Neural cell (in vitro differentiated cells): ENCODE data around the gene SLC35B4. TPM values are rescaled to one million over a fixed set of nuclear protein-coding genes. Genes with fewer than 3 reads are reported as not detected.

ENCODE experiments used
- H2AFZ ChIP-seq: fragments of 200-600, 300-800 bp; sonication (generic), shearing (Covaris generic); 2 replicates; pipeline ENCODE4 v1.6.0; 2014; ENCODE audit warnings: low read depth, mild to moderate bottlenecking, antibody characterized with exemption, low read length, moderate library complexity
- H3F3A ChIP-seq: fragments of 200-600 bp; shearing (Covaris generic); 2 replicates; pipeline ENCODE4 v1.6.1; 2016; ENCODE audit warnings: mild to moderate bottlenecking, moderate library complexity, mixed read lengths, antibody characterized with exemption, low read length; ENCODE audit not compliant: insufficient read depth, poor library complexity, severe bottlenecking
- H3K27ac ChIP-seq: fragments of 200-600, 300-800 bp; sonication (generic), shearing (Covaris generic); 2 replicates; pipeline ENCODE4 v1.5.1; 2014; ENCODE audit warnings: mild to moderate bottlenecking, low read length, moderate library complexity
- H3K27me3 ChIP-seq: fragments of 300-800, 200-600 bp; sonication (generic), shearing (Covaris generic); 2 replicates; pipeline ENCODE4 v1.6.0; 2014; ENCODE audit warnings: mild to moderate bottlenecking, low read depth, low read length, moderate library complexity; ENCODE audit not compliant: insufficient read depth
- H3K36me3 ChIP-seq: fragments of 300-800, 200-600 bp; sonication (generic), shearing (Covaris generic); 2 replicates; pipeline ENCODE4 v1.5.1; 2014; ENCODE audit warnings: mild to moderate bottlenecking, antibody characterized with exemption, low read length, moderate library complexity; ENCODE audit not compliant: insufficient read depth
- H3K4me2 ChIP-seq: fragments of 300-800, 200-600 bp; sonication (generic), shearing (Covaris generic); 2 replicates; pipeline ENCODE4 v1.6.0; 2014; ENCODE audit warnings: mild to moderate bottlenecking, low read length
- H3K4me3 ChIP-seq: fragments of 300-800, 200-600 bp; sonication (generic), shearing (Covaris generic); 2 replicates; pipeline ENCODE4 v1.5.1; 2014; ENCODE audit warnings: mild to moderate bottlenecking, low read length, moderate library complexity
- H3K79me2 ChIP-seq: fragments of 200-600 bp; shearing (Covaris generic); replicated peaks from 2 replicates; pipeline ENCODE4 v1.6.0; 2014; ENCODE audit warnings: mild to moderate bottlenecking, low read length, moderate library complexity; ENCODE audit not compliant: insufficient read depth
- H3K9ac ChIP-seq: fragments of 300-800, 200-600 bp; sonication (generic), shearing (Covaris generic); 2 replicates; pipeline ENCODE4 v1.6.1; 2016; ENCODE audit warnings: mild to moderate bottlenecking, low read length, mixed read lengths
- H3K9me2 ChIP-seq: fragments of 200-600 bp; shearing (Covaris generic); 2 replicates; pipeline ENCODE4 v1.6.1; 2016; ENCODE audit warnings: mild to moderate bottlenecking, low read length, mixed read lengths; ENCODE audit not compliant: insufficient read depth
- H3K9me3 ChIP-seq: fragments of 200-600, 300-800 bp; sonication (generic), shearing (Covaris generic); 2 replicates; pipeline ENCODE4 v1.6.1; 2016; ENCODE audit warnings: mild to moderate bottlenecking, mixed run types, low read length, moderate library complexity, mixed read lengths
- H4K20me1 ChIP-seq: fragments of 200-600 bp; shearing (Covaris generic); 2 replicates; pipeline ENCODE4 v1.6.1; 2016; ENCODE audit warnings: mild to moderate bottlenecking, mixed run types; ENCODE audit not compliant: insufficient read depth
- EP300 ChIP-seq: fragments of 450-650 bp; conservative IDR thresholded peaks from 2 replicates; pipeline ENCODE4 v1.6.1; 2014; ENCODE audit warnings: antibody characterized with exemption, mild to moderate bottlenecking, moderate library complexity; ENCODE audit not compliant: poor library complexity, severe bottlenecking
- EZH2 ChIP-seq: fragments of 200-600, 300-800 bp; shearing (Covaris generic), sonication (generic); IDR thresholded peaks from 2 replicates; pipeline ENCODE4 v1.6.1; 2014; ENCODE audit warnings: antibody characterized with exemption, low read length, borderline replicate concordance, mild to moderate bottlenecking; ENCODE audit not compliant: insufficient read depth, poor library complexity, severe bottlenecking
- MXI1 ChIP-seq: fragments of 450-650 bp; conservative IDR thresholded peaks from 2 replicates; pipeline ENCODE4 v1.6.1; 2014; ENCODE audit warnings: antibody characterized with exemption, mild to moderate bottlenecking; ENCODE audit not compliant: poor library complexity, severe bottlenecking
- POLR2AphosphoS5 ChIP-seq: IDR thresholded peaks from 2 replicates; pipeline ENCODE4 v1.6.1; 2012
- RAD21 ChIP-seq: fragments of 450-650 bp; conservative IDR thresholded peaks from 2 replicates; pipeline ENCODE4 v1.6.1; 2014; ENCODE audit warnings: antibody characterized with exemption, mild to moderate bottlenecking, moderate library complexity
- SMC3 ChIP-seq: fragments of 450-650 bp; conservative IDR thresholded peaks from 2 replicates; pipeline ENCODE4 v1.6.1; 2014; ENCODE audit warnings: antibody characterized with exemption, mild to moderate bottlenecking, moderate library complexity; ENCODE audit not compliant: poor library complexity
- TAF1 ChIP-seq: IDR thresholded peaks from 2 replicates; pipeline ENCODE4 v1.6.1; 2012; ENCODE audit warnings: low read depth
- polyA plus RNA-seq: library from polyadenylated mRNA; depleted of rRNA; stranded (reverse); fragments of >200 nt; gene quantifications from 2 replicates; pipeline ENCODE4 v1.2.3, GENCODE V29; 2014
- TF ChIP-seq, protein P1 (sequence below): IDR thresholded peaks from 2 replicates; pipeline ENCODE4 v1.6.1; 2012; ENCODE audit warnings: borderline replicate concordance
- TF ChIP-seq, protein P2 (sequence below): fragments of 450-650 bp; IDR thresholded peaks from 2 replicates; pipeline ENCODE4 v1.5.1; 2014; ENCODE audit warnings: antibody characterized with exemption, mild to moderate bottlenecking, moderate library complexity; ENCODE audit not compliant: poor library complexity, severe bottlenecking

The SLC35B4 gene
- polyA plus RNA-seq, 1 donor from 2014 or later = 30.1 TPM

GRCh38 chr7:134278502-134279153 is 38.1 kb downstream of the SLC35B4 start:
- Histone ChIP-seq H4K20me1 (no peaks in the 10 kb centered on the region), H3K4me3 (no peak overlapping the region), H3K9me2 (no peaks in the 10 kb centered on the region), H2AFZ (no peak overlapping the region), H3F3A (no peaks in the 10 kb centered on the region), H3K27ac (no peak overlapping the region), H3K9ac (no peak overlapping the region), H3K79me2 (no peaks in the 10 kb centered on the region), H3K27me3 (no peaks in the 10 kb centered on the region), H3K4me2 (no peak overlapping the region), H3K9me3 (no peaks in the 10 kb centered on the region), H3K36me3 (no peaks in the 10 kb centered on the region)
- TF ChIP-seq RAD21 (no peak), SMC3 (no peak), MXI1 (no peak), TAF1 (no peak), POLR2AphosphoS5 (no peak), EP300 (no peak), EZH2 (no peak)
- TF ChIP-seq, protein P1, sequence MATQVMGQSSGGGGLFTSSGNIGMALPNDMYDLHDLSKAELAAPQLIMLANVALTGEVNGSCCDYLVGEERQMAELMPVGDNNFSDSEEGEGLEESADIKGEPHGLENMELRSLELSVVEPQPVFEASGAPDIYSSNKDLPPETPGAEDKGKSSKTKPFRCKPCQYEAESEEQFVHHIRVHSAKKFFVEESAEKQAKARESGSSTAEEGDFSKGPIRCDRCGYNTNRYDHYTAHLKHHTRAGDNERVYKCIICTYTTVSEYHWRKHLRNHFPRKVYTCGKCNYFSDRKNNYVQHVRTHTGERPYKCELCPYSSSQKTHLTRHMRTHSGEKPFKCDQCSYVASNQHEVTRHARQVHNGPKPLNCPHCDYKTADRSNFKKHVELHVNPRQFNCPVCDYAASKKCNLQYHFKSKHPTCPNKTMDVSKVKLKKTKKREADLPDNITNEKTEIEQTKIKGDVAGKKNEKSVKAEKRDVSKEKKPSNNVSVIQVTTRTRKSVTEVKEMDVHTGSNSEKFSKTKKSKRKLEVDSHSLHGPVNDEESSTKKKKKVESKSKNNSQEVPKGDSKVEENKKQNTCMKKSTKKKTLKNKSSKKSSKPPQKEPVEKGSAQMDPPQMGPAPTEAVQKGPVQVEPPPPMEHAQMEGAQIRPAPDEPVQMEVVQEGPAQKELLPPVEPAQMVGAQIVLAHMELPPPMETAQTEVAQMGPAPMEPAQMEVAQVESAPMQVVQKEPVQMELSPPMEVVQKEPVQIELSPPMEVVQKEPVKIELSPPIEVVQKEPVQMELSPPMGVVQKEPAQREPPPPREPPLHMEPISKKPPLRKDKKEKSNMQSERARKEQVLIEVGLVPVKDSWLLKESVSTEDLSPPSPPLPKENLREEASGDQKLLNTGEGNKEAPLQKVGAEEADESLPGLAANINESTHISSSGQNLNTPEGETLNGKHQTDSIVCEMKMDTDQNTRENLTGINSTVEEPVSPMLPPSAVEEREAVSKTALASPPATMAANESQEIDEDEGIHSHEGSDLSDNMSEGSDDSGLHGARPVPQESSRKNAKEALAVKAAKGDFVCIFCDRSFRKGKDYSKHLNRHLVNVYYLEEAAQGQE = no peak
- TF ChIP-seq, protein P2, sequence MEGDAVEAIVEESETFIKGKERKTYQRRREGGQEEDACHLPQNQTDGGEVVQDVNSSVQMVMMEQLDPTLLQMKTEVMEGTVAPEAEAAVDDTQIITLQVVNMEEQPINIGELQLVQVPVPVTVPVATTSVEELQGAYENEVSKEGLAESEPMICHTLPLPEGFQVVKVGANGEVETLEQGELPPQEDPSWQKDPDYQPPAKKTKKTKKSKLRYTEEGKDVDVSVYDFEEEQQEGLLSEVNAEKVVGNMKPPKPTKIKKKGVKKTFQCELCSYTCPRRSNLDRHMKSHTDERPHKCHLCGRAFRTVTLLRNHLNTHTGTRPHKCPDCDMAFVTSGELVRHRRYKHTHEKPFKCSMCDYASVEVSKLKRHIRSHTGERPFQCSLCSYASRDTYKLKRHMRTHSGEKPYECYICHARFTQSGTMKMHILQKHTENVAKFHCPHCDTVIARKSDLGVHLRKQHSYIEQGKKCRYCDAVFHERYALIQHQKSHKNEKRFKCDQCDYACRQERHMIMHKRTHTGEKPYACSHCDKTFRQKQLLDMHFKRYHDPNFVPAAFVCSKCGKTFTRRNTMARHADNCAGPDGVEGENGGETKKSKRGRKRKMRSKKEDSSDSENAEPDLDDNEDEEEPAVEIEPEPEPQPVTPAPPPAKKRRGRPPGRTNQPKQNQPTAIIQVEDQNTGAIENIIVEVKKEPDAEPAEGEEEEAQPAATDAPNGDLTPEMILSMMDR = no peak

DNA sequence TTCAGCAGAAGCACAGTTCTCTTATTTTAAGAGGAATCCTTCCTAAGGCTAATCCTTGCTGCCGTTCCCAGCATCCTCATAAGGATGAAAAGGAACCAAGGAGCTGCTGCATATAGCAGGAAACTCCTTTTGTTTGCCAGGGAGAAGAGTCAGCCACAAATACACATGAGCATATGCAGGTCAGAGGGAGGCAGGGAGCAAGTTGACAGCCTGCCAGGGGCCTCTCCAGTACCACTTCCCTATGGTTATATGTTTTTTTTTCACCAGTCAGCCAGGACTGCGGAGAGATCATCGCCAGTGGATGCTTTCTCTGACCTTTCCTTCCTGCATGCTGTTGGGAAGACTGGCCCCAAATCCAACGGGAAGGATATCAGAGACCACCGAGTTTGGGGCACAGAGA is 39.8 kb downstream of the SLC35B4 start:
- H3K9me3 ChIP-seq = no peaks in the 10 kb centered on the region
- no peak overlapping the region for H3K27ac ChIP-seq
- no peak overlapping the region for H3K4me2 ChIP-seq
- no peaks in the 10 kb centered on the region for H3K79me2 ChIP-seq
- no peaks in the 10 kb centered on the region for H3K36me3 ChIP-seq
- H3F3A ChIP-seq = no peaks in the 10 kb centered on the region
- H3K27me3 ChIP-seq = no peaks in the 10 kb centered on the region
- no peak for TF ChIP-seq TAF1
- no peak for TF ChIP-seq EP300
- TF ChIP-seq, protein P1 = no peak
- TF ChIP-seq, protein P2 = no peak
- TF ChIP-seq EZH2 = no peak
- no peak for TF ChIP-seq POLR2AphosphoS5
- TF ChIP-seq SMC3 = no peak
- TF ChIP-seq RAD21 = no peak
- no peak for TF ChIP-seq MXI1
- no peak overlapping the region for H3K9ac ChIP-seq
- H3K9me2 ChIP-seq = no peaks in the 10 kb centered on the region
- no peaks in the 10 kb centered on the region for H4K20me1 ChIP-seq
- H3K4me3 ChIP-seq = no peak overlapping the region
- H2AFZ ChIP-seq = no peak overlapping the region
